Ishikawa (cell line): ENCODE results near the gene KCNG3.

ENCODE experiments used
- CEBPB ChIP-seq: IDR thresholded peaks from 2 replicates; pipeline ENCODE4 v1.6.1; 2012
- CREB1 ChIP-seq: IDR thresholded peaks from 2 replicates; pipeline ENCODE4 v1.6.1; 2012; ENCODE audit warnings: low read depth
- EGR1 ChIP-seq: IDR thresholded peaks from 2 replicates; pipeline ENCODE4 v1.6.1; 2012
- EP300 ChIP-seq: IDR thresholded peaks from 2 replicates; pipeline ENCODE4 v1.6.1; 2012; ENCODE audit warnings: borderline replicate concordance
- FOXM1 ChIP-seq: IDR thresholded peaks from 2 replicates; pipeline ENCODE4 v1.6.1; 2012; ENCODE audit warnings: low read depth, borderline replicate concordance
- MAX ChIP-seq: IDR thresholded peaks from 2 replicates; pipeline ENCODE4 v1.6.1; 2012
- NFIC ChIP-seq: IDR thresholded peaks from 2 replicates; pipeline ENCODE4 v1.6.1; 2012
- RAD21 ChIP-seq: IDR thresholded peaks from 2 replicates; pipeline ENCODE4 v1.6.1; 2012; ENCODE audit warnings: low read depth
- REST ChIP-seq: IDR thresholded peaks from 2 replicates; pipeline ENCODE4 v1.6.1; 2012; ENCODE audit warnings: low read depth, mild to moderate bottlenecking
- TAF1 ChIP-seq: IDR thresholded peaks from 2 replicates; pipeline ENCODE4 v1.6.1; 2012; ENCODE audit warnings: low read depth, mild to moderate bottlenecking
- TCF12 ChIP-seq: IDR thresholded peaks from 2 replicates; pipeline ENCODE4 v1.6.1; 2012; ENCODE audit warnings: low read depth
- TEAD4 ChIP-seq: IDR thresholded peaks from 2 replicates; pipeline ENCODE4 v1.6.1; 2012
- USF1 ChIP-seq: IDR thresholded peaks from 2 replicates; pipeline ENCODE4 v1.6.1; 2012
- YY1 ChIP-seq: IDR thresholded peaks from 2 replicates; pipeline ENCODE4 v1.6.1; 2012; ENCODE audit warnings: low read depth
- ZBTB7A ChIP-seq: IDR thresholded peaks from 2 replicates; pipeline ENCODE4 v1.6.1; 2012; ENCODE audit warnings: low read depth

KCNG3 gene

GRCh38 chr2:42414648-42415047, 79.1 kb downstream of the KCNG3 start:
- no peak for TF ChIP-seq TAF1
- no peak for TF ChIP-seq TEAD4
- TF ChIP-seq ZBTB7A, result no peak
- no peak for TF ChIP-seq YY1
- no peak for TF ChIP-seq CEBPB
- no peak for TF ChIP-seq RAD21
- no peak for TF ChIP-seq EGR1
- TF ChIP-seq EP300, result no peak
- no peak for TF ChIP-seq NFIC
- TF ChIP-seq TCF12, result no peak
- no peak for TF ChIP-seq MAX
- no peak for TF ChIP-seq USF1
- no peak for TF ChIP-seq CREB1
- TF ChIP-seq FOXM1, result no peak

- TF ChIP-seq NFIC (no peak), USF1 (no peak), EP300 (no peak), REST (no peak), TEAD4 (no peak), EGR1 (no peak), TAF1 (no peak), TCF12 (no peak), MAX (no peak), FOXM1 (no peak), YY1 (no peak)
Measured at GRCh38 chr2:42414158-42414557, 79.6 kb downstream of the KCNG3 start.

- TF ChIP-seq REST (no peak), NFIC (no peak), CREB1 (no peak), YY1 (no peak), FOXM1 (no peak), CEBPB (no peak), TCF12 (no peak), ZBTB7A (no peak), EGR1 (no peak), RAD21 (no peak), EP300 (no peak), USF1 (no peak), TEAD4 (no peak), MAX (no peak), TAF1 (no peak)
Measured at GRCh38 chr2:42410742-42411514, 82.9 kb downstream of the KCNG3 start.

- no peak for TF ChIP-seq TAF1
- TF ChIP-seq RAD21, result no peak
- no peak for TF ChIP-seq MAX
- TF ChIP-seq ZBTB7A, result no peak
- no peak for TF ChIP-seq CEBPB
- no peak for TF ChIP-seq EGR1
- no peak for TF ChIP-seq EP300
- TF ChIP-seq REST, result no peak
- TF ChIP-seq NFIC, result no peak
- no peak for TF ChIP-seq USF1
- no peak for TF ChIP-seq TCF12
- no peak for TF ChIP-seq TEAD4
- no peak for TF ChIP-seq CREB1
- TF ChIP-seq YY1, result no peak
- TF ChIP-seq FOXM1, result no peak
Measured at GRCh38 chr2:42408009-42408408, 85.8 kb downstream of the KCNG3 start.
